Measurements from ENCODE around the gene MGA. TPM values are rescaled to one million over a fixed set of nuclear protein-coding genes. Genes with fewer than 3 reads are reported as not detected.
A peak's percentile ranks its signal among the peaks of the same experiment; 100 is the strongest.

The MGA gene
- total RNA-seq (35.0 and 39.6 TPM in 2 replicates), polyA plus RNA-seq (10.9 and 11.7 TPM in 2 replicates)

DNA sequence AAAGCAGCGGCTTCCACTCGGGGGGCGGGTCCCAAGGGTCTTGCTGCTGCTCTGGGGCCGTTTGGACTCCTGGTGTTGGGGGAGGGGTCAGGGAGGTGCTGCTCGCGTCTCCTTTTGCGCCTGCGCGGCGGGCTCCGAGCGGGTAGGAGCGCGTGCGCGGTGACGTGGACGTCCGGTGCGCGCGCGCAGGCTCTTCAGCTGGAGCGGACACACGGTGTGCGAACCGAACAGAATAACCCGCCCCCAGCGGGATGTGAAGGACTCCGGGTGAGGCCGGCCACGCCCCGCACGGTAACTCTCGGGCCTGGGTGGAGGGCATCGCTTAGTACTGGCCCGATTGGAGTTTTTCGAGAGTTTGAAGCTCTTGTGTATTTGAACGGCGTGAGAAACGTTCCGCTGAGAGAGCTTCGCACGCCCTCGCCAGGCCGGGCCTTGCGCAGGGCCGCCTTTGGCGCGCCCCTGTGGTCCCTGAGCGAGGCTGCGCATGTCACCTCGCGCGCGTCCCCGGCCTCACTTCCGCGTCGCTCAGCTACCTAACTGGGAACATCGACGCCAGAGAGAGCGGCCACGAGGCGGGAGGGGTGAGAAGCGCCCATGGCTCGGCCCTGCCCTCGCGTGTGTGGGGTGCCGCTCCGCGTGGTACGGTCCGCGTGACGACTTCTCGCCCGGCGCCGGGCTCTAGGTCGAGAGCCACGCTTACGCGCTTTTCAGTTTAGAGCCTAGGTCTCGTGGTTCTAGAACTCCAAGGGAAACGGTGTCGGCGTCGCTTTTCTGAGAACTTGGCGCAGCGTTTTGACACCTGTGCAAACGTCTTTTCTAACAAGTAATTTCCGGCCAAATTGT lies at the start of gene MGA:
MGA (plus strand) TSS at position 171 of the 843 bp plus-strand sequence.
- TF ChIP-seq, protein P1, sequence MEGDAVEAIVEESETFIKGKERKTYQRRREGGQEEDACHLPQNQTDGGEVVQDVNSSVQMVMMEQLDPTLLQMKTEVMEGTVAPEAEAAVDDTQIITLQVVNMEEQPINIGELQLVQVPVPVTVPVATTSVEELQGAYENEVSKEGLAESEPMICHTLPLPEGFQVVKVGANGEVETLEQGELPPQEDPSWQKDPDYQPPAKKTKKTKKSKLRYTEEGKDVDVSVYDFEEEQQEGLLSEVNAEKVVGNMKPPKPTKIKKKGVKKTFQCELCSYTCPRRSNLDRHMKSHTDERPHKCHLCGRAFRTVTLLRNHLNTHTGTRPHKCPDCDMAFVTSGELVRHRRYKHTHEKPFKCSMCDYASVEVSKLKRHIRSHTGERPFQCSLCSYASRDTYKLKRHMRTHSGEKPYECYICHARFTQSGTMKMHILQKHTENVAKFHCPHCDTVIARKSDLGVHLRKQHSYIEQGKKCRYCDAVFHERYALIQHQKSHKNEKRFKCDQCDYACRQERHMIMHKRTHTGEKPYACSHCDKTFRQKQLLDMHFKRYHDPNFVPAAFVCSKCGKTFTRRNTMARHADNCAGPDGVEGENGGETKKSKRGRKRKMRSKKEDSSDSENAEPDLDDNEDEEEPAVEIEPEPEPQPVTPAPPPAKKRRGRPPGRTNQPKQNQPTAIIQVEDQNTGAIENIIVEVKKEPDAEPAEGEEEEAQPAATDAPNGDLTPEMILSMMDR (IDR thresholded peaks at IDR 0.05; ENCODE audit: poor library complexity): peak; percentile 32
- no peak for TF ChIP-seq EZH2phosphoT487 (IDR thresholded peaks at IDR 0.05; ENCODE audit: low read depth, severe bottlenecking, unreplicated experiment)
- peak; percentile 97 for DNase-seq (ENCODE audit: low spot score)
- peaks cover 52% of the 10 kb centered on the region for H3K79me2 ChIP-seq

DNA sequence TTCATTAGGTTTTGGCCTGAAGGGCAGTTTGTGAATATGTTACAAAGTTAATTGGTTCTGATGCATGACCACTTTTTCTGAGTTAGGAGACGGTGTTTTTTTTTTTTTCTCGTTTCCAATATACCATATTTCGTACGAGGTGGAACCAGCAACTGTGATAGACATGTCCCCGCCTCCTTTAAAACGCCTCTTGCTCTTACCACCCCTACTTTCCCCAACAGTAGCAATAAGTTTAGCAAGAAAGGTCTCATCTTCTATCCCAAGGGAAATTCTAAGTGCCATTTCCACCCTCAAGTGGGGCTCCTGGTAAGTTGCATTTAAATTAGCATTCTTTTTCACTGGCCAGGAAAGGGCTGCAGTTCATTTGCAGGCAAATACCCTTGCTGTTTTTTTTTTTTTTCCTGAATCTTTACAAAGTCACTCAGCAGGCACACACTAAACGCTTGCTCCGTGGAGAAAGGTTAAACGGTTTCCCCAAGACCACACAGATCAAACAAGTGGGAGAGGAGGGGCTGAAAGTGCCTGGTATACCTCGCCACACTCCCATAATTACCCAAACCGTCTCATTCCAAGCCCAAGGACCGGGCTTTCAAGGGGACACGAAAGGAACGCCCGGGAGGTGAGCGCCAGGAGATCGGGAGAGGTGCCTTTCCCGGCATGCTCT lies 39.5 kb upstream of the MGA start:
- H3K27ac ChIP-seq: peak overlapping the region; percentile 73
- peak overlapping the region; percentile 98 for H2AFZ ChIP-seq
- H3K4me3 ChIP-seq: peak overlapping the region; percentile 53
- H3K9me3 ChIP-seq (ENCODE audit: low read depth): no peaks in the 10 kb centered on the region
- no peaks in the 10 kb centered on the region for H3K9me2 ChIP-seq (replicated peaks; ENCODE audit: insufficient read depth)
- whole genome bisulfite sequencing (ENCODE audit: low lambda C conversion rate, missing lambda C conversion rate): 24% methylated on average over 18 of the region's 18 CpGs
- no peaks in the 10 kb centered on the region for H3K36me3 ChIP-seq (replicated peaks; ENCODE audit: insufficient read depth, low read depth)
- no peak for DNase-seq (ENCODE audit: low spot score)
- H3K27me3 ChIP-seq: no peaks in the 10 kb centered on the region
- no peaks in the 10 kb centered on the region for H4K20me1 ChIP-seq (ENCODE audit: insufficient read depth, poor library complexity, severe bottlenecking)
- TF ChIP-seq EZH2 (IDR thresholded peaks at IDR 0.05; ENCODE audit: borderline replicate concordance): no peak
- TF ChIP-seq EZH2phosphoT487 (IDR thresholded peaks at IDR 0.05; ENCODE audit: low read depth, severe bottlenecking, unreplicated experiment): no peak
- TF ChIP-seq, protein P1 (IDR thresholded peaks at IDR 0.05; ENCODE audit: poor library complexity): no peak
- H3K4me1 ChIP-seq (ENCODE audit: insufficient read depth): no peaks in the 10 kb centered on the region
- peaks cover 10% of the 10 kb centered on the region for H3K79me2 ChIP-seq
- H3K4me2 ChIP-seq: peak overlapping the region; percentile 88

More for the DNA sequence above, at the start of gene MGA:
- Histone ChIP-seq H3K4me3 (peak within 1 kb of the TSS; percentile 60), H3K9me3 (ENCODE audit: low read depth) (no peaks in the 10 kb centered on the region), H2AFZ (peak within 1 kb of the TSS; percentile 27), H3K27ac (peak within 1 kb of the TSS; percentile 92), H3K9me2 (replicated peaks; ENCODE audit: insufficient read depth) (no peaks in the 10 kb centered on the region), H3K4me1 (ENCODE audit: insufficient read depth) (peaks cover 11% of the 10 kb centered on the region), H4K20me1 (ENCODE audit: insufficient read depth, poor library complexity, severe bottlenecking) (peaks cover 33% of the 10 kb centered on the region), H3K36me3 (replicated peaks; ENCODE audit: insufficient read depth, low read depth) (no peaks in the 10 kb centered on the region), H3K27me3 (no peaks in the 10 kb centered on the region), H3K4me2 (peak within 1 kb of the TSS; percentile 78)
- WGBS (ENCODE audit: low lambda C conversion rate, missing lambda C conversion rate): 2% methylated on average over 92 of the region's 93 CpGs

DNA sequence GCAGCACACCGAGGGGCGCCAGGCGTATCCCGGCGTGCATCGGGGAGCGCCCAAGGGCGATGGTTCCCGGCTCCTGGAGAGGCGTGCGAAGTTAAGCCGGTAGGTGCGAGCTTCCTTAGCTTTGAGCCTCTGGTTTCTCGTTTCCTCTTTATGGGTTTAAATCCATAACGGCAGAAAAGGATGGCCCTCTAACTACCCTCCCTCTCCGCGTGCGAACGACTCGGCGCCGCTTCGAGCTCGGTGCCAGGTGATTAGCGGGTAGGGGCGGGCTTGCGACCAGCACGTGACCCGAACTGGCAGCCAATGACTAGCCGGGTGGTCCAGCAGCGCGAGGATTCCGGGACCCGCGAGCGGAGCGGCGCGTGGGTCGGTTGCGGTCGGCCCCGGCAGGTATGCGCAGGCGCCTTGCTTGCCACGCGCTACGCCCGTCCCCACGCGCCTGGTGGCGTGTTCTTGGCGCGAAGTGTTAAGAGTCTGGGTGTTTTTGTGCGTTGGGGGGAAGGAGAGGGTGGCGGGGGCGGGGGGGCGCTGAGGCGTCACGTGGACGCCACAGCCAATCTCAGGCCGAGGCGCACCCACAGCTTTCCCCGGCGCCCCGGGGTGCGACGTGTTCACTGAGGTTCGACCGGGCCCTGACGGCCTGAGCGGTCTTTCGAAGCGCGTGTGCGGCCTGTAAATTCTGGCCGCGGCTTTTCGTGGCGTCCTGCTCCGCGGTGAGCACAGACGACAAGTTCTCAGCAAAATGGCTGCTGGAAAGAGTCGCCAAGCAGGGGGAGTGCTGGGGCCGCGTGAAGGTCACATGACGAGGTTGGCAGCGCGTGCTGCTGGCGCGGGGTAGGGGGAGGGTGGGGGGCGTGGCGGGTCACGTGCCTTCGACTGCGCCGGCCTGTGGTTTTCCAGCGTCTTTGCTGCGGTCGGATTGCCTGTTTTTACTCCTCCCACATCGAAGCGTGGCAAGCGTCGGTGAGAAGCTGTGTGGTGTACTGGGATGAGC lies 38.7 kb upstream of the MGA start:
- Histone ChIP-seq H3K36me3 (replicated peaks; ENCODE audit: insufficient read depth, low read depth) (no peaks in the 10 kb centered on the region), H3K27me3 (no peaks in the 10 kb centered on the region), H2AFZ (peak overlapping the region; percentile 98), H3K27ac (peak overlapping the region; percentile 73), H3K4me2 (peak overlapping the region; percentile 88), H3K4me3 (peak overlapping the region; percentile 53), H3K9me2 (replicated peaks; ENCODE audit: insufficient read depth) (no peaks in the 10 kb centered on the region), H4K20me1 (ENCODE audit: insufficient read depth, poor library complexity, severe bottlenecking) (no peaks in the 10 kb centered on the region), H3K9me3 (ENCODE audit: low read depth) (no peaks in the 10 kb centered on the region), H3K4me1 (ENCODE audit: insufficient read depth) (no peaks in the 10 kb centered on the region), H3K79me2 (peaks cover 12% of the 10 kb centered on the region)
- DNase-seq (ENCODE audit: low spot score): peak; percentile 89
- 11% methylated on average over 79 of the region's 104 CpGs for WGBS (ENCODE audit: low lambda C conversion rate, missing lambda C conversion rate)
- TF ChIP-seq, protein P1 (IDR thresholded peaks at IDR 0.05; ENCODE audit: poor library complexity): no peak
- no peak for TF ChIP-seq EZH2phosphoT487 (IDR thresholded peaks at IDR 0.05; ENCODE audit: low read depth, severe bottlenecking, unreplicated experiment)

Measured in hepatocyte (in vitro differentiated cells).